Epithelial cell of umbilical artery (primary cell): Measurements from ENCODE around the gene SHISAL2B. TPM values are rescaled to one million over a fixed set of nuclear protein-coding genes. Genes with fewer than 3 reads are reported as not detected.

Source experiments
- total RNA-seq: library from RNA; depleted of rRNA; stranded (reverse); fragments of >200 nt; gene quantifications from 2 replicates; pipeline ENCODE4 v1.2.3, GENCODE V29; 2014

Gene SHISAL2B
- not detected in 2 replicates for total RNA-seq

GRCh38 chr5:64690417-64691151 lies at the start of gene SHISAL2B:
TSS of gene SHISAL2B (plus strand) at chr5:64690503. CDS start at chr5:64690624, 121 bp downstream.

Other genes starting within 250 kb of the SHISAL2B start
- 0.32 and 1.1 TPM in 2 replicates for gene RGS7BP, start 184.5 kb upstream of the SHISAL2B start, total RNA-seq
- gene SREK1IP1, start 78.2 kb downstream of the SHISAL2B start, total RNA-seq = 12.7 and 19.6 TPM in 2 replicates
- 18.2 and 19.5 TPM in 2 replicates for gene CWC27, start 78.4 kb downstream of the SHISAL2B start, total RNA-seq